Measurements from ENCODE around the gene C17orf75. TPM values are rescaled to one million over a fixed set of nuclear protein-coding genes. Genes with fewer than 3 reads are reported as not detected.

Gene C17orf75
- total and polyA plus RNA-seq, 2 of the 4 experiments (the other 2 are of a cell fraction): 11.5 to 16.1 TPM

GRCh38 chr17:32357615-32358014 is 15.6 kb upstream of the C17orf75 start:
- WGBS, 2 experiments (ENCODE audit: extremely low coverage in 2 of 2, insufficient read length in 1 of 2): 100% methylated on average over 3 of the region's 8 CpGs; no CpG with 5 or more reads in 1 of the 2 experiments
- in situ Hi-C loops (cut with MboI; ENCODE audit: low sequenced_read_pairs): no loop called here

More at GRCh38 chr17:32357615-32358014, 15.6 kb upstream of the C17orf75 start:
- no peak overlapping the region for H4K91ac ChIP-seq (ENCODE audit: insufficient read depth, low read depth, low read length)
- peaks cover 55% of the 10 kb centered on the region for H3K36me3 ChIP-seq (ENCODE audit: control insufficient read depth, insufficient read depth, low read length)
- ChIA-PET POLR2A (ENCODE audit: unreplicated experiment) (no interaction called here), CTCF (interaction anchor here (0.6 kb wide), 1 partner anchor 434 kb away, joined by 4 read pairs; no protein-coding TSS in a partner anchor)
- no peak overlapping the region; the same call in 1 of the 2 replicates for H3K4me2 ChIP-seq (ENCODE audit: low read depth, low read length)
- ATAC-seq (ENCODE audit: low read depth) (no peak), DNase-seq (no peak)
- H3K4me3 ChIP-seq (ENCODE audit: insufficient read depth, low read depth, low read length): no peak overlapping the region
- H3K9me3 ChIP-seq (ENCODE audit: control insufficient read depth, insufficient read depth, low read length): no peaks in the 10 kb centered on the region
- dilution Hi-C loops (cut with HindIII; ENCODE audit: low sequenced_read_pairs, unreplicated experiment): no loop called here
- no peak for TF ChIP-seq MXI1 (IDR thresholded peaks at IDR 0.05; ENCODE audit: borderline replicate concordance, low read depth, low read length)
- no peak for TF ChIP-seq RFX5 (IDR thresholded peaks at IDR 0.05; ENCODE audit: low read depth, low read length)
- TF ChIP-seq MAFK (IDR thresholded peaks at IDR 0.05; ENCODE audit: low read depth, low read length): no peak
- TF ChIP-seq POLR2A (IDR thresholded peaks at IDR 0.05; ENCODE audit: low read depth, low read length): no peak
- no peak for TF ChIP-seq CHD1 (IDR thresholded peaks at IDR 0.05; ENCODE audit: low read depth, low read length)
- no peak for TF ChIP-seq RCOR1 (IDR thresholded peaks at IDR 0.05; ENCODE audit: insufficient replicate concordance, low read length)
- no peak for TF ChIP-seq NFE2L2 (IDR thresholded peaks at IDR 0.05; ENCODE audit: low read depth, low read length)
- no peak for TF ChIP-seq CEBPB (IDR thresholded peaks at IDR 0.05; ENCODE audit: low read depth, low read length)
- TF ChIP-seq USF2 (IDR thresholded peaks at IDR 0.05; ENCODE audit: low read depth, low read length): no peak
- no peak overlapping the region for H2BK120ac ChIP-seq (ENCODE audit: low read depth, low read length)
- no peak overlapping the region for H3K23ac ChIP-seq (ENCODE audit: low read depth, low read length)
- peaks cover 5% of the 10 kb centered on the region for H3K4me1 ChIP-seq (ENCODE audit: control insufficient read depth, insufficient read depth, low read length)
- H3K18ac ChIP-seq (ENCODE audit: low read depth, low read length): no peak overlapping the region
- intact Hi-C loops (cut with micrococcal nuclease): no loop called here
- H3K27me3 ChIP-seq (ENCODE audit: control insufficient read depth, insufficient read depth, low read length): no peaks in the 10 kb centered on the region
- no peak overlapping the region for H4K8ac ChIP-seq (ENCODE audit: low read depth in 2 of 2, low read length in 2 of 2)
- H2BK15ac ChIP-seq (ENCODE audit: low read depth, low read length): no peak overlapping the region
- no peak overlapping the region for H3K14ac ChIP-seq (replicated peaks; ENCODE audit: low read depth, low read length)
- no peak overlapping the region for H3K56ac ChIP-seq (ENCODE audit: extremely low read depth, insufficient read depth, low read length)
- H2AK9ac ChIP-seq (replicated peaks; ENCODE audit: low read depth, low read length, poor library complexity): no peak overlapping the region
- no peak overlapping the region for H2BK5ac ChIP-seq (ENCODE audit: low read depth, low read length, poor library complexity, severe bottlenecking)
- peaks cover 12% of the 10 kb centered on the region; the same call in 1 of the 2 replicates for H3K9me1 ChIP-seq (ENCODE audit: insufficient read depth, low read length)
- no TSS peak for BruUV-seq (replicated peaks)
- no peak overlapping the region for H3K9ac ChIP-seq (ENCODE audit: low read depth, low read length)
- no peak overlapping the region for H4K5ac ChIP-seq (ENCODE audit: low read depth, low read length)
- H2AK5ac ChIP-seq (ENCODE audit: low read depth, low read length): no peak overlapping the region
- H3K27ac ChIP-seq (ENCODE audit: insufficient read depth, low read length): no peak overlapping the region
- no peak overlapping the region for H3K4ac ChIP-seq (ENCODE audit: low read depth, low read length)
- peaks cover 83% of the 10 kb centered on the region for H4K20me1 ChIP-seq (ENCODE audit: insufficient read depth, low read length)
- no peak overlapping the region for H2BK20ac ChIP-seq (ENCODE audit: low read depth, low read length)
- peaks cover 10 to 57% of the 10 kb centered on the region in 2 experiments for H3K79me1 ChIP-seq (ENCODE audit: low read depth in 1 of 2, low read length in 2 of 2)
- H2AFZ ChIP-seq (replicated peaks; ENCODE audit: low read length, poor library complexity): no peak overlapping the region
